HepG2 (cell line): ENCODE data around the gene NPB. TPM values are rescaled to one million over a fixed set of nuclear protein-coding genes. Genes with fewer than 3 reads are reported as not detected.

Source experiments
- CBX1 ChIP-seq: IDR thresholded peaks from one replicate; pipeline ENCODE4 v1.6.1; 2016; ENCODE audit warnings: antibody characterized with exemption, low read depth
- CHD2 ChIP-seq: IDR thresholded peaks from 2 replicates; pipeline ENCODE4 v1.6.1; 2011; ENCODE audit warnings: low read depth, low read length, improper control_type of control experiment
- IRX3 ChIP-seq: sonication (generic); formaldehyde crosslinking; IDR thresholded peaks from 2 replicates; pipeline ENCODE4 v1.8.1; 2023; ENCODE audit warnings: mild to moderate bottlenecking, low read depth, missing genetic modification reagents, borderline replicate concordance
- KLF6 ChIP-seq: IDR thresholded peaks from 2 replicates; pipeline ENCODE4 v1.8.0; 2016; ENCODE audit warnings: missing biosample characterization, missing genetic modification reagents
- NCOA1 ChIP-seq: sonication (generic); formaldehyde crosslinking; IDR thresholded peaks from 2 replicates; pipeline ENCODE4 v1.9.0; 2021; ENCODE audit warnings: missing genetic modification reagents
- PAXIP1 ChIP-seq: sonication (generic); formaldehyde crosslinking; conservative IDR thresholded peaks from 2 replicates; pipeline ENCODE4 v1.4.0; 2020; ENCODE audit warnings: mild to moderate bottlenecking, missing genetic modification reagents, moderate library complexity
- POGK ChIP-seq: sonication (generic); formaldehyde crosslinking; conservative IDR thresholded peaks from 2 replicates; pipeline ENCODE4 v1.8.0; 2022; ENCODE audit warnings: mild to moderate bottlenecking, moderate library complexity, missing genetic modification reagents
- SIX1 ChIP-seq: sonication (generic); formaldehyde crosslinking; IDR thresholded peaks from 2 replicates; pipeline ENCODE4 v1.4.0; 2020; ENCODE audit warnings: missing genetic modification reagents, borderline replicate concordance
- SMARCE1 ChIP-seq: fragments of 450-650 bp; IDR thresholded peaks from 2 replicates; pipeline ENCODE4 v1.6.1; 2017; ENCODE audit warnings: borderline replicate concordance
- THYN1 ChIP-seq: sonication (generic); formaldehyde crosslinking; IDR thresholded peaks from 2 replicates; pipeline ENCODE4 v1.8.1; 2023; ENCODE audit warnings: low read depth, mild to moderate bottlenecking, moderate library complexity, missing genetic modification reagents, borderline replicate concordance
- TRAFD1 ChIP-seq: sonication (generic); formaldehyde crosslinking; IDR thresholded peaks from 2 replicates; pipeline ENCODE4 v1.5.1; 2020; ENCODE audit warnings: missing genetic modification reagents, mild to moderate bottlenecking, borderline replicate concordance
- TSC22D2 ChIP-seq: sonication (generic); formaldehyde crosslinking; IDR thresholded peaks from 2 replicates; pipeline ENCODE4 v1.5.1; 2020; ENCODE audit warnings: missing genetic modification reagents, mild to moderate bottlenecking, borderline replicate concordance
- ZBTB39 ChIP-seq: sonication (generic); formaldehyde crosslinking; IDR thresholded peaks from 2 replicates; pipeline ENCODE4 v1.5.0; 2020; ENCODE audit warnings: missing genetic modification reagents
- ZMAT3 ChIP-seq: sonication (generic); formaldehyde crosslinking; conservative IDR thresholded peaks from 2 replicates; pipeline ENCODE4 v1.7.0; 2021; ENCODE audit warnings: missing genetic modification reagents
- ZMYM2 ChIP-seq: sonication (generic); formaldehyde crosslinking; IDR thresholded peaks from 2 replicates; pipeline ENCODE4 v1.8.0; 2022; ENCODE audit warnings: mild to moderate bottlenecking, missing genetic modification reagents
- ZNF260 ChIP-seq: sonication (generic); formaldehyde crosslinking; IDR thresholded peaks from 2 replicates; pipeline ENCODE4 v1.4.0; 2020; ENCODE audit warnings: missing genetic modification reagents, low read depth, mild to moderate bottlenecking, borderline replicate concordance
- ZNF350 ChIP-seq: sonication (generic); formaldehyde crosslinking; IDR thresholded peaks from 2 replicates; pipeline ENCODE4 v1.4.0; 2020; ENCODE audit warnings: mild to moderate bottlenecking, low read depth, missing genetic modification reagents, borderline replicate concordance
- ZNF572 ChIP-seq: sonication (generic); formaldehyde crosslinking; IDR thresholded peaks from 2 replicates; pipeline ENCODE4 v1.5.1; 2020; ENCODE audit warnings: mild to moderate bottlenecking, missing genetic modification reagents
- ZNF792 ChIP-seq: IDR thresholded peaks from 2 replicates; pipeline ENCODE4 v1.6.1; 2016
- polyA plus RNA-seq, 8 experiments: library from polyadenylated mRNA; depleted of rRNA in 3 of 8; stranded (reverse) in 7 of 8; unstranded in 1 of 8; fragments of >200 nt; fragmentation: Illumina TruSeq in 4 of 8; extraction: Trizol in 4 of 8; gene quantifications; 2 replicates each; pipeline versions ENCODE4 v1.2.1 to v1.2.3, GENCODE V29; 2011 to 2016; ENCODE audit warnings: low read depth in 4 of 8, missing spikeins in 1 of 8, mixed read lengths in 1 of 8; ENCODE audit not compliant: insufficient read depth in 1 of 8
- total RNA-seq, 5 experiments: library from RNA; depleted of rRNA; stranded (reverse); fragments of >200 nt; fragmentation: Illumina TruSeq; extraction: Trizol; gene quantifications; 2 replicates each; pipeline ENCODE4 v1.2.3, GENCODE V29; 2016; ENCODE audit warnings: low read depth in 1 of 5

NPB gene
- total and polyA plus RNA-seq, 2 of the 13 experiments (the other 11 are each of a cell fraction or from before 2014, with no cell fraction given): 0.11 to 0.93 TPM

- no peak for TF ChIP-seq PAXIP1 (CRISPR knock-in tag)
- TF ChIP-seq NCOA1 (CRISPR knock-in tag): no peak
- no peak for TF ChIP-seq TSC22D2 (CRISPR knock-in tag)
- TF ChIP-seq POGK: peak; percentile 81
- TF ChIP-seq KLF6 (CRISPR knock-in tag): peak; percentile 76; the same call in 1 of the 2 replicates
- TF ChIP-seq ZMYM2 (CRISPR knock-in tag): no peak
- no peak for TF ChIP-seq ZNF260
- TF ChIP-seq TRAFD1 (CRISPR knock-in tag): no peak
- no peak for TF ChIP-seq SMARCE1
- no peak for TF ChIP-seq IRX3
- TF ChIP-seq THYN1 (CRISPR knock-in tag): no peak
- TF ChIP-seq SIX1: no peak
- TF ChIP-seq ZNF792: 0 out of 2 replicates have a peak, but pooled peaks have one; percentile 15
- TF ChIP-seq ZBTB39 (CRISPR knock-in tag): no peak
- no peak for TF ChIP-seq CBX1
- no peak for TF ChIP-seq ZNF350
- no peak for TF ChIP-seq CHD2
- TF ChIP-seq ZNF572 (CRISPR knock-in tag): no peak
- peak; percentile 57; the same call in 1 of the 2 replicates for TF ChIP-seq ZMAT3 (CRISPR knock-in tag)
Observed at GRCh38 chr17:81917565-81918332, 15.7 kb downstream of the NPB start, which contains the start of gene SIRT7 (continued).
